GM12891 (cell line): ENCODE measurements around the gene BARHL1.

Experiments used
- DNase-seq: peaks from one replicate; pipeline ENCODE4 v3.0.0; 2011; ENCODE audit warnings: low spot score; ENCODE audit not compliant: insufficient read length
- FAIRE-seq: peaks from 2 replicates; lab custom pipeline; 2011; peaks lifted over from hg19 to GRCh38; lab: Jason Lieb, UNC
- PAX5 ChIP-seq: IDR thresholded peaks from 2 replicates; pipeline ENCODE4 v1.6.1; 2011; ENCODE audit warnings: low read length, moderate library complexity, mild to moderate bottlenecking; ENCODE audit not compliant: insufficient read depth, severe bottlenecking
- POLR2A ChIP-seq: IDR thresholded peaks from 2 replicates; pipeline ENCODE4 v1.6.1; 2011; ENCODE audit warnings: low read depth, low read length, control low read depth
- POLR2AphosphoS5 ChIP-seq: IDR thresholded peaks from 2 replicates; pipeline ENCODE4 v1.6.1; 2011; ENCODE audit warnings: low read depth, low read length, control low read depth
- POU2F2 ChIP-seq: IDR thresholded peaks from 2 replicates; pipeline ENCODE4 v1.6.1; 2011; ENCODE audit warnings: low read depth, mild to moderate bottlenecking, control low read depth, low read length, moderate library complexity
- SPI1 ChIP-seq: IDR thresholded peaks from 2 replicates; pipeline ENCODE4 v1.6.1; 2011; ENCODE audit warnings: low read depth, low read length, control low read depth
- TAF1 ChIP-seq: IDR thresholded peaks from 2 replicates; pipeline ENCODE4 v1.6.1; 2011; ENCODE audit warnings: low read depth, low read length, control low read depth

BARHL1 gene

DNA sequence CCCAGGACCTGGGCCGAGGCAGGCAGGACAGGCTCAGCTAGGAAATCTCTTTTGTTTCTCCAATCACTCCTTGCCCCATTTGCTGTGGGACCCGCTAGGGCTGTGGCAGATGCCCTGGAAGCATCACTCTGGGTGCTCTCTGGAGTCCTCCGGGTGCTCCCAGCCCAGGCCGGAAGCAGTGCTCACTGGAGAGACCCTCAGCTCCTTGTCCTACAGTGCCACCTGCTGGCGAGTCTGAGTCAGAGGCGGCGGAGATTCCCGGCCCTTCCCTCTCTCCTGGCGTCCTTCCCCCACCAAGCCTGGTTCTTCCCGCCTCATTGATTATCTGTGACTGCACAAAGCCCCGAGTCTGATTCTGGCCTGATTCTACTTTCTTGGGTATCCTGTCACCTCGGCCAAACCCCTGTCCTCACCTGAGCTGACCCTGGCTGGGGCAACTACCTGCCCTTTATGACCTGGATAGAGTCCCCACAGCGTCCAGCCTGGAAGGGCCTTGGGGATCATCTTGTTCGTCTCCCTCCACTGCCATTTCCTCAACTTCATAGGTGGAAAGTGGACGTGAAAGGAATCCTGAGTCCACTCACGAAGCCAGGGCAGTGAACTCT is 7.3 kb upstream of the BARHL1 start:
- peak; percentile 56 for FAIRE-seq
- DNase-seq, result peak; percentile 68
- no peak for TF ChIP-seq POLR2A
- TF ChIP-seq PAX5, result no peak
- no peak for TF ChIP-seq SPI1
- no peak for TF ChIP-seq POU2F2
- no peak for TF ChIP-seq POLR2AphosphoS5
- no peak for TF ChIP-seq TAF1

- FAIRE-seq (no peak), DNase-seq (no peak)
- TF ChIP-seq TAF1 (no peak), POU2F2 (no peak), POLR2AphosphoS5 (no peak), PAX5 (no peak), POLR2A (no peak), SPI1 (no peak)
Measured at GRCh38 chr9:132575811-132576210, 6.6 kb upstream of the BARHL1 start.

- FAIRE-seq (no peak), DNase-seq (no peak)
- TF ChIP-seq POLR2AphosphoS5 (no peak), SPI1 (no peak), PAX5 (no peak), POU2F2 (no peak), TAF1 (no peak), POLR2A (no peak)
Measured at GRCh38 chr9:132577119-132577518, 5.3 kb upstream of the BARHL1 start.

DNA sequence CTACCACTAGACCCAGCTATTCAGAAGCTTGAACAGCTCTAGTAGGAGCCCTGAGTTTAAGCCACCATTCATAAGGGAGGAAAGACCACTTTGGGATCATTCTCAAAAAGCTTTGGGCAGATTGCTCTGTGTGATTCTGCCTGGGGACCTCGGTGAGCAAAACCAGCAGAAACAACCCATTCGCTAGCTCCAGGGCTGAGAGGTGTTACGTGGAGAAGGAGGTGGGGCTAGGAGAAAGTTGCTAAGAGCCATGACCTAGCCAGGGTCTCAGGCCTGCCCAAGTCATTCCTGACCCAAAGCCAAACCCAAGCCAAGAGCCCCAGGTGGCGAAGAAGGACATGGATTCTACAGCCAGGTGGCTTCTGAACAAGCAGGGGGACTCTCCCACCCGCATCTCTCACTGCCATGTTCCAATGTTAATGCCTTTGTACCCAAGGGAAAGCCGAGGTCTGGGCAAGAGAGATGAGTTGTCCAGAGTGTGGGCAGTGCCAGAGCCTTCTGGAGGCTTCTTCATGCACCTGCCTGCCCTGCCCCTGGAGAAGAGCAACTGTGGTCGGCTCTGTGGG is 4.0 kb upstream of the BARHL1 start:
- TF ChIP-seq PAX5, result no peak
- TF ChIP-seq POLR2A, result no peak
- TF ChIP-seq POU2F2, result no peak
- TF ChIP-seq TAF1, result no peak
- TF ChIP-seq SPI1, result no peak
- no peak for TF ChIP-seq POLR2AphosphoS5
- no peak for DNase-seq
- no peak for FAIRE-seq

GRCh38 chr9:132579427-132579798 is 3.0 kb upstream of the BARHL1 start:
- TF ChIP-seq TAF1 (no peak), SPI1 (no peak)
- DNase-seq (no peak), FAIRE-seq (no peak)

- FAIRE-seq, result no peak
Measured at GRCh38 chr9:132582786-132583583, 579 bp downstream of the BARHL1 start.

DNA sequence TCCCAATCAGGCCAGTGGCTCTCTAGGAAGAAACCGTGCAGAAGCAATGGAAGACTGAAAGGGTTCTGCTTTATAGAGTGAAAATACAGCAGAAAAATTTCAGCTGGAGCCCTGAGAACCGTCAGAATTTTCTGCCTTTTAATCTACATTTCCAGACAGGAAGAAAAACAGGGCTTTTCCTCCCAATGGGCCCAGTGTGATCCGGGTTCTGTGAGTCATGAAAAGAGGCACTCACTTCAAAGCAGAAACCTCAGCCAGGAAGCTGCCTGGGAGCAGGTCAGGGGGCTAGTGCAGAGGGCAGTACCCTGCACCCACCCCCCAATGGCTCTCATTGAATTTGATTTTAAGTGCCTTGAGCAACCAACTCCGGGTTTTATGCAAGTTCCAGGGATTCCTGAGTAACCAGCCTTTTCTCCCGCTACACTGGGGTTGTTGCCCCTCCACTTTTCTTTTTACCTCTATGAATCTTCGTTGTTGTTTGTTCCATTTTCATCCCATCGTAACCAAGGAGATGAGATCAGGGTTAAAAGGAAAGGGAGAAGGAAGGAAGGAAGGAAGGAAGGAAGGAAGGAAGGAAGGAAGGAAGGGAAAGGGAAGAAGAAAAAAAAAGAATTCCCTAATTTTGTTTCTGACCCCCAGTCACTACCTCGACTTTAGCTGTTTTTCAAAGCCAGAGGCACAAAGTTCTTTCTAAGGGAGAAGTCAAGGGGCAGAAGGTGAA is 1.3 kb downstream of the BARHL1 start:
- DNase-seq (no peak), FAIRE-seq (no peak)
- no peak for TF ChIP-seq TAF1

More at GRCh38 chr9:132582786-132583583, 579 bp downstream of the BARHL1 start:
- no peak for DNase-seq
- TF ChIP-seq SPI1, result no peak
- no peak for TF ChIP-seq PAX5
- TF ChIP-seq POU2F2, result no peak
- no peak for TF ChIP-seq POLR2A
- TF ChIP-seq TAF1, result no peak
- TF ChIP-seq POLR2AphosphoS5, result no peak

GRCh38 chr9:132584601-132585560 is 2.5 kb downstream of the BARHL1 start:
- DNase-seq, result no peak

GRCh38 chr9:132585954-132586829 is 3.8 kb downstream of the BARHL1 start:
- FAIRE-seq, result no peak
- no peak for DNase-seq
- TF ChIP-seq TAF1, result no peak
- peak; percentile 78 for TF ChIP-seq SPI1

More at GRCh38 chr9:132584601-132585560, 2.5 kb downstream of the BARHL1 start:
- no peak for FAIRE-seq
- TF ChIP-seq SPI1 (no peak), PAX5 (no peak), TAF1 (no peak), POLR2A (no peak), POLR2AphosphoS5 (no peak)
